SKM-1 treated with dmso at 0.1 percent for 144 hours (cell line): ENCODE measurements around the gene MISP3.

Experiments
- DNase-seq: peaks from one replicate; lab custom pipeline; 2025; ENCODE audit not compliant: unreplicated experiment; lab: John Stamatoyannopoulos, UW

Gene MISP3

DNA sequence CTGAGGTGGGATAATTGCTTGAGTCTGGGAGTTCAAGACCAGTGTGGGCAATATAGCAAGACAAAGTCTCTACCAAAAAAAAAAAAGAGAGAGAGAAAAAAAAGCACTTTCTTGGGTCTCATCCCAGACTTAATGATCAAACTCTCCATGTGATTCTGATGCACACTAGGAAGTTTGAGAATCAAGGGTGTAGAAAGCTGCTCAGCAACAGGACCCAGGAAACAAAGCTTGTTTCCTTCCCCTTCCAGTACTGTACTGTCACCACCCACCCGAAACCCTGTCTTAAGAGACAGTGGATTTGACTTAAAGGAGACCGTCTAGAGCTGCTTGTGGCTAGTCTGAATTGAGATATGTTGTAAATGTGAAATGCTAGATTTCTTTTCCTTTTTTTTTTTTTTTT lies 5.8 kb downstream of the MISP3 start:
- no peak for DNase-seq

DNA sequence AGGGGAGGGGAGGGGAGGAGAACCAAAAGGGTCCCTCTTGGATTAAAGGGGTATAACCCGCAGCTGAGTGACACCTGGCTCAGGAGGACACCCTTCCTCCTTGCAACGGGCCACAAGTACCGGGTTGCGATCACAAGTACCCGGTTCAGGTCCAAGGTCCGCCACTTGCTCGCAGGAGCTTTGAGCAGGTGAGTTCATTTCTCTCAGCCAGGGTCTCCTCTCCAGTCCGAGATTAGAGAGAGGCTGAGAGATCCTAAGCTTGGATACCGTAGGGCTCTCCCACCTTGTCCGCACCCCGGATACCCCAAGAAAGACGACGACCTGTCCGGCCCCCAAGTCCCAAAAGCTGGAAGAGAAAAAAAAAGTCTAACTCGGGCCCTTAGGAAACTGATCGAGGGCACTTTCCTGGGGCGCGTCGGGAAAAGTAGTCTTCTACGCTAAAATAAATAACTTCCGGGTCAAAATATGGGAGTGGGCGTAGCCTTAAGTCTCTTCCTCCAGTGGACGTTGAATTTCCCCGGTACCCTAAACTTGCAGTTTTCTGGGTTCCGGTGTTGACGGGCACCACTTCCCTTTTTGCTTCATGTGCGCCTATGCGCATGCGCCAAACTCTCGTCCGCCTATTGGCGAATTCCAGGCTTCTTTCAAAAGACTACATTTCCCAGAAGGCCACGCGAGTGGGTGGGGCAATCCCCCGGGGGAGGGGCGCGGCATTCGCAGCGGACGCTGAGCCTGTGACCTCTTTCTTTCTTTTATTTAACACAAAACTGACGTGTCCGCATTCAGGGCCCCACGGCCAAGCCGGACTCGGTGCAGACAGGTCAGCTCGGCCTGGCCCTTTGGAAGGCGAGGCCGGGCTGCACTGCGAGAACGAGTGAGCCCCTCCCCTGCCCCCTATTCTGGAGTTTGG lies 8.6 kb downstream of the MISP3 start:
- peak; percentile 99 for DNase-seq

GRCh38 chr19:14081797-14082674 lies 9.4 kb downstream of the MISP3 start:
- DNase-seq = no peak

DNA sequence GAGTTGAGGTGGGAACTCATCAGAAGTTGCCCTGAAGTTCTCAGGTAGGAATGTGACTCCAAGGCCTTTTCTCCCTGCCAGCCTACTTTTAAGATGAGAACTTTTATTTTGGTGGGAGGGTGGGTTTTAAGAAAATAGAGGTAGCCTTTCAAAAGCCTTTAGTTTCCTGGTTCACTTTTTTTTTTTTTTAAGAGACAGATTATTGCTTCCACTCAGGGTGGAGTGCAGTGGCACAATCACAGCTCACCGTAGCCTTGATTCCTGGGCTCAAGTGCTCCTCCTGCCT lies 10.0 kb downstream of the MISP3 start:
- DNase-seq = no peak

GRCh38 chr19:14085309-14085995 lies 12.9 kb downstream of the MISP3 start, which contains the start of gene C19orf67:
TSS of gene C19orf67 (minus strand) at chr19:14085783. CDS start at chr19:14085627, 156 bp downstream.
- no peak for DNase-seq

- DNase-seq = no peak
These were observed 13.5 kb downstream of the MISP3 start for GRCh38 chr19:14086098-14086497.

DNA sequence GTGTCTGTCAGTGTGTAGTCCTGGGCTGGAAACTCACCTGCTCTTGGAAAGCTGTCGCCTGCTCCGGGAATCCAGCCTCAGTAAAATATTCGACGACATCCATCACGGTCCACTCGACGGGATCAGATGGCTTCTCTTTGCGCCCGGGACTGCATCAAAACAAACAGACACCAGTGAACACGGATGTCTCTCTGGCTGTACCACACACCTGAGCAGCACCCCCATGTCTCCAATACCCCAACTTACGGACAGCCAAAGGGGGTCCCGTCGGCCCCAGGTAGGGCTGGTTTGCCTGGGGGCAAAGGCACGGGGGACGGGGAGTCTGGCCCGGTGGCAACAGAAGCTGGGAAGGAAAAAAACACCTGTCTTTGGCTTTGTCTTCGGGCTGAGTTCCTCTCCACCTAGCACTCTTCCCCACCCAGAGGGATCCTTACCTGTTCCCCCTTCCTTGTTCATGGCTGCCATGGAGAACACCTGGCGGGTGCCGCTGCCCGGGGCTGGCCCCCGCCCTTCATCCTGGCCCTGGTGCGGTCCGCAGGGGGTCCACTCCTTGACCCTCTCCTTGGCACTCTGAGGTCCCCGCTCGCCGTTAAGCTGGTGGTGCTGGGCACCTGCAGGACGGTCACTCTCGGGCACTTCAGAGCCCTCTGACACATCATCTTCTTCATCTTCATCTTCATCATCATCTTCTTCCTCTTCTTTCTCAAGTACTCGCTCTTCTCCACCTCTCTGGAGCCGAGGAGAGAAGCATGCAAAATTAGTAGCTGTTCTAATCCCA lies 16.2 kb downstream of the MISP3 start:
- DNase-seq = no peak

DNA sequence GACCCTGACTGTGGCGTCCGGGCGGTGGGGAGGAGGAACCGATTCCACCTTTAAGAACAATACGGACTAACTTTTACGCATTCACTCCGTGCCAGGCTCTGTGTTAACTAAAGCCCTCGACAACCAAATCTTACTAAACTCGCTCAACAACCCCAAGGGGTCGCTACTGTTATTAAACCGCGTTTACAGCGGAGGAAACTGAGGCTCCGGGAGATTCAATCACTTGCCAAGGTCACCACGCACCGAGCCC lies 16.8 kb downstream of the MISP3 start:
- DNase-seq = no peak

DNA sequence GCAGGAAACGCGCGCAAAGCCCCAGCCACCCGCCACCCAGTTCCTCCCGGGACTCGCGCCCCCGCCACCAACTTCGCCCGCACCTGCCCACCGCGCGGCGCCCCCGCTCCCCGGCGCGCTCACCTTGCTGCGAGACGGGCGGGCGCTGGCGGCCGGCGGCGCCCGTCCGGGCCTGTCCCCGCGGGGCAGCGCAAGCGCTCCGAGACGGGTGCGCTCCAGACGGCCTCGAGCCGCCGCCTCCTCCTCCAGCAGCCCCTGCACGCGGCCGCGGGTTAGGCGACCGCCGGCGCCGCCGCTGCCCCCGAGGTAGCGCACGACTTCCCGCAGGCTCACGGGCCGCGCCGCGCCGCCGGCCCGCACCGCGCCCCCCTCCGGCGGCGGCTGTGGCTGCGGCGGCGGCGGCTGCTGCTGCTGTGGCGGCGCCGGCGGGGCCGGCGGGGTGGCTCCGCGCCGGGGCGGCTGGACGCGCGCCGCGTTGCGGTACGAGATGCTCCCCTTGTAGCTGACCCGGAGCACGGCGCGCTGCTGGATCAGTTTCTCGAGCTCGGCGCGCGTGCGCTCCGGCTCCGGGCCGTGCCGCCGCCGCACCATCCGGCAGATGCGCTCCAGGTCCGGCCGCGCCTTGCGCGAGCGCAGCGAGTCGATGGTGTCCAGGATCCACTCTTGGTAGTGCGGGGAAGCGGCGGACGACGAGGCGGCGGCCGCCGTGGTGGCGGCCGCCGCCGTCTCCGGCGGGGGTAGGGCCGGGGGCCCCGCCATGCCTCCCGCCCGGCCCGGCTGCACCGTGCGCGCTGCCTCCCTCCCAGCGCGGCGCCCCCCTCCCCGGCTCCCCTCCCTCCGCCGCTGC lies 17.3 kb downstream of the MISP3 start:
- peak; percentile 33 for DNase-seq

DNA sequence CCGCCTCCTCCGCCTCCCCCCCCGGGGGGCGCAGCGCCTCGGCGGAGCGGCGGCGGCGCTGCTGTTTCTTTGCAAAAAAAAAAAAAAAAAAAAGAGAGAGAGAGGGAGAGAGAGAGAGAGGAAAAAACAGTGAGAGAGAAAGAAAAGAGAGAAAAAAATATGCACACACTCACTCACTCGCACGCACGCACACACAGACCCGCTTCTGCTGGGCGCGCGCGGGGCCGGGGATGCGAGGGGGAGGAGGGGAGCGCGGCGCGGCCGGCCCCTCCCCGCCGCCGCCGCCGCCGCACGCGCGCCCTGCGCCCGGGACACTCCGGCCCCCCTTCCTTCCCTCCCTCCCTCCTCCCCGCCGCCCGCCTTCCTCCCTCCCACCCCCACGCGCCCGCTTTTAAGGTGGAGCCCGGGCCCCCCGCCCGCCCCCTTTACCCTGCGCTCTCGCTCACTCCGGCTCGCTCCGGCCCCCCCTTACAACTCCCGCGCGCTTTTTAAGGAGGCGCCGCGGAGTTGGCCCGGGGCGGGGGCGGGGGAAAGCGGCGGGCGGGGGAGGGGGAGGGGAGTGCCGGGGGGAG lies 18.0 kb downstream of the MISP3 start, which contains the start of gene SAMD1:
Gene SAMD1 (minus strand): TSS at position 243 of the 572 bp plus-strand sequence.
- peak; percentile 52 for DNase-seq

GRCh38 chr19:14091081-14091812 lies 18.7 kb downstream of the MISP3 start:
- DNase-seq = peak; percentile 49

GRCh38 chr19:14091813-14092462 lies 19.4 kb downstream of the MISP3 start:
- DNase-seq = no peak

- no peak for DNase-seq
These were observed 20.7 kb downstream of the MISP3 start for GRCh38 chr19:14093117-14093823.

GRCh38 chr19:14094854-14095253 lies 22.3 kb downstream of the MISP3 start:
- DNase-seq = no peak

DNA sequence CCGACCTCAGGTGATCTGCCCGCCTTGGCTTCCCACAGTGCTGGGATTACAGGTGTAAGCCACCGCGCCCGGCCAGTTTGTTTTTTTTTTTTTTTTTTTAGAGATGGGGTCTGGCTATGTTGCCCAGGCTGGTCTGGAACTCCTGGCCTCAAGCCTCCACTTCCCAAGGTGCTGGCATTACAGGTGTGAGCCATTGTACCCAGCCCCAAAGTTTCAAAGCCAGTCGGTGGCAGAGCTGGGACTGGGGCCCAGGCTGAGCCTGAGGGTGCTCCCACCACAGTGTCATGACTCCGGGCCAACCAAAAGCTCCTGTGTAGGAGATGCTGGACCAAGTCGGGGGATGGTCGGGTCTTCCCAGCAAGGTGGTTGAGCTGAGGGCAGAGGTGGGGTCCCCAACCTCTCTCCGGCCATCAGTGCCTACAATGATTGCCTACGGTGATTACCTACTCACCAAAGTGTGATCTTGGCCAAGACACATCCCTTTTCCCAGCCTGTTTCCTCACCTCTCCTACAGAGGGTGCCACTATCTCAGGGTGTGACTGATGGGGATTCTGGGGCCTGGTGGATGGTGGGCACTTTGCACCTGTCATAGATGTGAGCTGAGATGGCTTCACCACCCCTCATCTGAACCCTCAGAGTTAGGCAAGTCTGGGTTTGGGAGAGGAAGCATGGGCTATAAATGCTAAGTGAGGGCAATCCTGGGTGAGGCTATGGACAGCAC lies 23.8 kb downstream of the MISP3 start:
- no peak for DNase-seq

DNA sequence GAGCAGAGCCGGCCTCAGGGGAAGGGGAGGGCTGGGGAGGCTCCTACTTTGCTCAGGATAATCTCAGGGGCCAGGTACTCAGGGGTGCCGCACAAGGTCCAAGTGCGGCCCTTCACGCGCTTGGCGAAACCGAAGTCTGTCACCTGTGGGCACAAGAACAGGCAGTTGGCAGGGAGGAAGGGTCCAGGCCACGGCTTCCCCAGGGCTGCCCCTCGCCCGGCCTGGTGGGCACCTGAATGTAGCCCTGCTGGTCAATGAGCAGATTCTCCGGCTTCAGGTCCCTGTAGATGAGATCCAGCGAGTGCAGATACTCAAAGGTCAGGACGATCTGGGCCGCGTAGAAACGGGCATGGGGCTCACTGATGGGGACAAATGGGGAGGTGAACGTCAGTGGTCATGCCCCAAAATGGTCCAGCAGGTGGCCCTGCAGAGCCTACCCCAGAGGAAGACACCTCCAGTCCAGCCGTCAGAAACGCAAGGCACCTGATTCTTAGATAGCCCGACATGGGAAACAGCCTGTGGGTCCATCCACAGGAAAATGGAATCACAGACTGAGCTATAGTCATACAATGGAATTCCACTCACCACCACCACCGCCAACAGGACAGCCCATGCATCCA lies 25.1 kb downstream of the MISP3 start:
- DNase-seq = no peak
